HG03432 (cell line): ENCODE measurements around the gene FAM81A.
"Not testable (repeated sequence)": the region's sequence is repeated elsewhere in the genome, so short reads cannot be mapped to it uniquely, and the experiment has no call there.

Source experiments
- ATAC-seq: cut with Tn5 transposase; IDR thresholded peaks from one replicate; pipeline ENCODE4 v1.9.1; 2021; ENCODE audit warnings: mild to moderate bottlenecking, moderate library complexity; ENCODE audit not compliant: unreplicated experiment

Gene FAM81A

GRCh38 chr15:59473226-59473625, 35.2 kb downstream of the FAM81A start:
- no peak for ATAC-seq

- ATAC-seq, result not testable (repeated sequence)
Observed at GRCh38 chr15:59475161-59475560, 37.2 kb downstream of the FAM81A start.

- ATAC-seq, result no peak
Observed at GRCh38 chr15:59484399-59484798, 46.4 kb downstream of the FAM81A start.

GRCh38 chr15:59485036-59485435, 47.0 kb downstream of the FAM81A start:
- no peak for ATAC-seq

GRCh38 chr15:59489485-59489884, 51.5 kb downstream of the FAM81A start:
- not testable (repeated sequence) for ATAC-seq

- ATAC-seq, result no peak
Observed at GRCh38 chr15:59491062-59491461, 53.1 kb downstream of the FAM81A start.

- ATAC-seq, result no peak
Observed at GRCh38 chr15:59492389-59493377, 54.7 kb downstream of the FAM81A start.

GRCh38 chr15:59501597-59501996, 63.6 kb downstream of the FAM81A start:
- no peak for ATAC-seq

- ATAC-seq, result no peak
Observed at GRCh38 chr15:59515190-59515589, 77.2 kb downstream of the FAM81A start.

- no peak for ATAC-seq
Observed at GRCh38 chr15:59516655-59517461, 78.9 kb downstream of the FAM81A start.

GRCh38 chr15:59519329-59519728, 81.3 kb downstream of the FAM81A start:
- no peak for ATAC-seq

- ATAC-seq, result no peak
Observed at GRCh38 chr15:59521443-59521842, 83.5 kb downstream of the FAM81A start.

GRCh38 chr15:59522988-59523461, 85.0 kb downstream of the FAM81A start:
- ATAC-seq, result no peak

GRCh38 chr15:59523702-59524101, 85.7 kb downstream of the FAM81A start:
- ATAC-seq, result no peak

GRCh38 chr15:59524331-59524731, 86.3 kb downstream of the FAM81A start:
- ATAC-seq, result no peak

GRCh38 chr15:59526466-59526865, 88.5 kb downstream of the FAM81A start:
- ATAC-seq, result not testable (repeated sequence)

GRCh38 chr15:59528429-59528828, 90.4 kb downstream of the FAM81A start:
- no peak for ATAC-seq

GRCh38 chr15:59528961-59529402, 91.0 kb downstream of the FAM81A start:
- no peak for ATAC-seq

- ATAC-seq, result no peak
Observed at GRCh38 chr15:59531066-59531675, 93.2 kb downstream of the FAM81A start.

- ATAC-seq, result no peak
Observed at GRCh38 chr15:59532770-59533379, 94.9 kb downstream of the FAM81A start.

- ATAC-seq, result no peak
Observed at GRCh38 chr15:59536553-59536952, 98.6 kb downstream of the FAM81A start.
